H1 (cell line): ENCODE data around the gene OVCA2. TPM values are rescaled to one million over a fixed set of nuclear protein-coding genes. Genes with fewer than 3 reads are reported as not detected.

ENCODE experiments used
- TAF7 ChIP-seq: optimal IDR thresholded peaks from 2 replicates; pipeline ENCODE3; 2011; ENCODE audit warnings: low read depth, mild to moderate bottlenecking, inconsistent platforms, low read length, moderate library complexity, borderline replicate concordance
- polyA plus RNA-seq, 7 experiments: library from polyadenylated mRNA; depleted of rRNA in 3 of 7; stranded (reverse) in 5 of 7; unstranded in 2 of 7; fragments of >200 nt in 5 of 7; fragments of 200-250 nt in 2 of 7; gene quantifications; 1 replicate in 5 of 7; 2 replicates in 1 of 7; 4 replicates in 1 of 7; pipeline versions ENCODE4 v1.2.1 to v1.2.3, GENCODE V29; 2011 to 2013; ENCODE audit warnings: missing spikeins in 2 of 7, mixed read lengths in 2 of 7
- total RNA-seq: library from RNA; stranded (reverse); fragmentation: NEBNext Ultra II Directional; extraction: Animal tissue kit (Norgen Biotek cat#: 25700); gene quantifications from 2 replicates; pipeline ENCODE4 v1.2.1, GENCODE V29; 2021

The OVCA2 gene
- total and polyA plus RNA-seq, 2 of the 8 experiments (the other 6 are each of a cell fraction or from before 2014, with no cell fraction given), result 15.3 to 37.0 TPM

DNA sequence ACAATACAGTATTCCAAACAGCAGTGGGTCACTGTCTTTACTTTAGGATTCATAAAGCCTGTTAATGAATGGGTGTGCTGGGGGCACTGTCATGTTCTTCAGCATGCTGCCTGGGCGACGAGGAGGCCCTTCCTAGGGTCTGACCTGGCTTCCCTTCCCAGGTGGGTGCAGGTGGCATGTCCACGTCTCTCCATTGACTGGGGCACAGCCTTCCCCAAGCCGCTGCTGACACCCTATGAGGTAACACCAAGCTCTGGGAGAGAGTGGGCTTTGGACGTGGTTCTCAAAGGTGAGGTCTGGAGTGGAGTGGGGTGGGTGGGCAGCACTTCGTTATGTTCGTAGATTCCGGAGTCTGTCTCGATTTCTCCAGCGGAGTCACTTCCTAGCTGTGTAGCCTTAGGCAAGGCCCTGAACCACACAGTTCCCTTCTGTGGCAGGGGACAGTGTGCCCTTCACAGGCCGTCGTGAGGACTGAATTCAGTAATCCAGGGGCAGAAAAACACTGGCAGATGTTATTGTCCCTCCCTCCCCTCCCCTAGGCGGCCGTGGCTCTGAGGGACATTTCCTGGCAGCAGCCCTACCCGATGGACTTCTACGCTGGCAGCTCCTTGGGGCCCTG lies 771 bp upstream of the OVCA2 start (continued):
- TF ChIP-seq TAF7, result no peak
- TF ChIP-seq, all 59 proteins: peak for 0
